Peyer's patch (tissue), 4 donors: Measurements from ENCODE around the gene CBX8. TPM values are rescaled to one million over a fixed set of nuclear protein-coding genes. Genes with fewer than 3 reads are reported as not detected.

ENCODE experiments used
- DNase-seq, 3 donors: peaks; one replicate each; pipeline ENCODE4 v3.0.0-alpha.2; 2017 to 2019
- H3K27ac ChIP-seq, 4 donors: fragments of 200-600 bp; sonication (generic); one replicate each; pipeline ENCODE4 v1.5.1; 2016 to 2019
- H3K27me3 ChIP-seq, 2 donors: fragments of 200-600 bp; sonication (generic); one replicate each; pipeline ENCODE4 v1.5.1; 2019
- H3K36me3 ChIP-seq, 3 donors: fragments of 200-600 bp; sonication (generic); one replicate each; pipeline ENCODE4 v1.5.1; 2016 to 2019
- H3K4me1 ChIP-seq, 4 donors: fragments of 200-600 bp; sonication (generic); one replicate each; pipeline ENCODE4 v1.5.1; 2016 to 2019
- H3K4me3 ChIP-seq, 4 donors: fragments of 200-600 bp; sonication (generic); 1 replicate in 3 of 4; 2 replicates in 1 of 4; pipeline ENCODE4 v1.5.1; 2016 to 2019; ENCODE audit warnings: mild to moderate bottlenecking in 1 of 4
- H3K9me3 ChIP-seq, 4 donors: fragments of 200-600 bp; sonication (generic); one replicate each; pipeline ENCODE4 v1.5.1; 2016 to 2019; ENCODE audit warnings: mild to moderate bottlenecking in 1 of 4
- CTCF ChIP-seq, 6 experiments: fragments of 450-650 bp in 4 of 6; fragments of 200-600 bp in 2 of 6; sonication (generic) in 1 of 6; IDR thresholded peaks; one replicate each; pipeline ENCODE4 v1.5.1; 2017 to 2019; ENCODE audit warnings: antibody characterized with exemption in 6 of 6, mild to moderate bottlenecking in 3 of 6, moderate library complexity in 1 of 6
- POLR2A ChIP-seq, 2 donors: fragments of 450-650 bp; IDR thresholded peaks; one replicate each; pipeline ENCODE4 v1.5.1; 2017; ENCODE audit warnings: antibody characterized with exemption in 2 of 2, mild to moderate bottlenecking in 2 of 2, moderate library complexity in 2 of 2
- total RNA-seq, 4 donors: library from RNA; depleted of rRNA; stranded (reverse); fragments of >200 nt; gene quantifications; one replicate each; pipeline ENCODE4 v1.1.0, GENCODE V29; 2016

The CBX8 gene
- total RNA-seq, 4 donors from 2014 or later: 2.5 to 14.9 (median 3.5) TPM

GRCh38 chr17:79831265-79832217 lies 34.7 kb upstream of the CBX8 start:
- Histone ChIP-seq H3K4me3 (peak overlapping the region in 2 of 4 donors; percentile 31 to 38), H3K4me1 (peaks cover 10 to 44% (median 19%) of the 10 kb centered on the region in 4 donors), H3K27me3 (no peaks in the 10 kb centered on the region), H3K9me3 (no peaks in the 10 kb centered on the region), H3K36me3 (peaks cover 0 to 18% (median 0%) of the 10 kb centered on the region in 3 donors), H3K27ac (peak overlapping the region in 2 of 4 donors; percentile 15 to 42)
- no peak for DNase-seq
- TF ChIP-seq POLR2A (IDR thresholded peaks at IDR 0.05) (no peak), CTCF (IDR thresholded peaks at IDR 0.05) (no peak)

- Histone ChIP-seq H3K36me3 (peaks cover 0 to 18% (median 0%) of the 10 kb centered on the region in 3 donors), H3K27me3 (no peaks in the 10 kb centered on the region), H3K9me3 (no peaks in the 10 kb centered on the region), H3K4me3 (no peak overlapping the region), H3K4me1 (peaks cover 9 to 43% (median 14%) of the 10 kb centered on the region in 4 donors), H3K27ac (peak overlapping the region in 1 of 4 donors; percentile 15)
- TF ChIP-seq CTCF (IDR thresholded peaks at IDR 0.05): no peak
- no peak for TF ChIP-seq POLR2A (IDR thresholded peaks at IDR 0.05)
- no peak for DNase-seq
These were observed 33.9 kb upstream of the CBX8 start for GRCh38 chr17:79830763-79831264.

GRCh38 chr17:79830303-79830702 lies 33.4 kb upstream of the CBX8 start:
- Histone ChIP-seq H3K9me3 (no peaks in the 10 kb centered on the region), H3K4me3 (no peak overlapping the region), H3K27me3 (no peaks in the 10 kb centered on the region), H3K4me1 (peaks cover 9 to 39% (median 12%) of the 10 kb centered on the region in 4 donors), H3K27ac (no peak overlapping the region), H3K36me3 (peaks cover 0 to 18% (median 0%) of the 10 kb centered on the region in 3 donors)
- DNase-seq: no peak
- TF ChIP-seq CTCF (IDR thresholded peaks at IDR 0.05) (no peak), POLR2A (IDR thresholded peaks at IDR 0.05) (no peak)

- no peaks in the 10 kb centered on the region for H3K9me3 ChIP-seq
- H3K4me3 ChIP-seq: no peak overlapping the region
- no peak for TF ChIP-seq POLR2A (IDR thresholded peaks at IDR 0.05)
- TF ChIP-seq CTCF (IDR thresholded peaks at IDR 0.05): no peak
- H3K27me3 ChIP-seq: no peaks in the 10 kb centered on the region
- peaks cover 9 to 39% (median 12%) of the 10 kb centered on the region in 4 donors for H3K4me1 ChIP-seq
- H3K36me3 ChIP-seq: peaks cover 0 to 11% (median 0%) of the 10 kb centered on the region in 3 donors
- DNase-seq: no peak
- H3K27ac ChIP-seq: no peak overlapping the region
These were observed 32.6 kb upstream of the CBX8 start for GRCh38 chr17:79829457-79829856.

- Histone ChIP-seq H3K27me3 (no peaks in the 10 kb centered on the region), H3K27ac (no peak overlapping the region), H3K36me3 (peaks cover 0 to 6% (median 0%) of the 10 kb centered on the region in 3 donors), H3K4me1 (peaks cover 9 to 36% (median 12%) of the 10 kb centered on the region in 4 donors), H3K9me3 (no peaks in the 10 kb centered on the region), H3K4me3 (no peak overlapping the region)
- TF ChIP-seq CTCF (IDR thresholded peaks at IDR 0.05) (no peak), POLR2A (IDR thresholded peaks at IDR 0.05) (no peak)
- DNase-seq: no peak
These were observed 32.1 kb upstream of the CBX8 start for GRCh38 chr17:79829004-79829403.
